PC-9 (cell line): ENCODE data around the gene PROK1. TPM values are rescaled to one million over a fixed set of nuclear protein-coding genes. Genes with fewer than 3 reads are reported as not detected.

Experiments
- BruUV-seq: library from RNA; stranded (reverse); fragments of 400-500 nt; replicated peaks from 2 replicates; lab custom pipeline; 2021; lab: Mats Ljungman, UMichigan
- CTCF ChIA-PET: fragments of 300-600 bp; sonication (Branson Sonifier 250); formaldehyde crosslinking; loops from one replicate; lab custom pipeline; 2022; ENCODE audit warnings: antibody characterized with exemption; lab: Charles Lee
- POLR2A ChIA-PET: fragments of 300-600 bp; sonication (Branson Sonifier 250); formaldehyde crosslinking; loops from one replicate; lab custom pipeline; 2022; ENCODE audit warnings: antibody characterized with exemption; ENCODE audit not compliant: unreplicated experiment; lab: Charles Lee
- DNase-seq, 2 experiments: peaks; one replicate each; pipeline versions ENCODE4 v3.0.0 to v3.0.0-alpha.2; 2015 to 2022; ENCODE audit warnings: mixed read lengths in 1 of 2
- H2AFZ ChIP-seq: fragments of 200-600 bp; sonication (generic); 2 replicates; pipeline ENCODE4 v1.8.1; 2017; ENCODE audit warnings: antibody characterized with exemption
- H3F3A ChIP-seq: fragments of 200-600 bp; sonication (generic); 2 replicates; pipeline ENCODE4 v1.8.1; 2017; ENCODE audit warnings: antibody characterized with exemption, mild to moderate bottlenecking, low read depth; ENCODE audit not compliant: insufficient read depth
- H3K27ac ChIP-seq: fragments of 200-600 bp; sonication (generic); 2 replicates; pipeline ENCODE4 v1.6.1; 2016; ENCODE audit warnings: mixed run types
- H3K27me3 ChIP-seq: fragments of 200-600 bp; sonication (generic); 2 replicates; pipeline ENCODE4 v1.6.1; 2016; ENCODE audit warnings: low read depth, mixed run types; ENCODE audit not compliant: insufficient read depth
- H3K36me3 ChIP-seq: fragments of 200-600 bp; sonication (generic); 2 replicates; pipeline ENCODE4 v1.6.1; 2016; ENCODE audit warnings: low read depth, mixed run types
- H3K4me1 ChIP-seq: fragments of 200-600 bp; sonication (generic); replicated peaks from 2 replicates; pipeline ENCODE4 v1.6.1; 2016; ENCODE audit warnings: mixed run types; ENCODE audit not compliant: insufficient read depth
- H3K4me2 ChIP-seq: fragments of 200-600 bp; sonication (generic); 2 replicates; pipeline ENCODE4 v1.6.1; 2017; ENCODE audit warnings: mixed run types
- H3K4me3 ChIP-seq: fragments of 200-600 bp; sonication (generic); 2 replicates; pipeline ENCODE4 v1.6.1; 2016; ENCODE audit warnings: mixed run types
- H3K79me2 ChIP-seq: fragments of 200-600 bp; sonication (generic); 2 replicates; pipeline ENCODE4 v1.6.1; 2017; ENCODE audit warnings: low read depth, mixed run types
- H3K9me2 ChIP-seq: fragments of 200-600 bp; sonication (generic); 2 replicates; pipeline ENCODE4 v1.8.1; 2017; ENCODE audit warnings: mild to moderate bottlenecking; ENCODE audit not compliant: insufficient read depth
- H3K9me3 ChIP-seq: fragments of 200-600 bp; sonication (generic); 2 replicates; pipeline ENCODE4 v1.8.1; 2016; ENCODE audit warnings: low read depth; ENCODE audit not compliant: insufficient read depth
- H4K20me1 ChIP-seq: fragments of 200-600 bp; sonication (generic); 2 replicates; pipeline ENCODE4 v1.8.1; 2017; ENCODE audit not compliant: insufficient read depth
- EZH2 ChIP-seq: fragments of 200-600 bp; sonication (generic); IDR thresholded peaks from 2 replicates; pipeline ENCODE4 v1.8.0; 2017; ENCODE audit warnings: antibody characterized with exemption, low read depth
- intact Hi-C: fragments of 100-400 bp; cut with micrococcal nuclease; formaldehyde crosslinking; loops from one replicate; pipeline ENCODE4 v1.10.0; 2022; ENCODE audit not compliant: unreplicated experiment
- total RNA-seq: library from RNA; stranded (reverse); gene quantifications from 2 replicates; pipeline ENCODE4 v1.2.3, GENCODE V29; 2021
- TF ChIP-seq, protein P1 (sequence below): fragments of 200-600 bp; sonication (generic); conservative IDR thresholded peaks from 2 replicates; pipeline ENCODE4 v1.6.1; 2017; ENCODE audit warnings: mixed run types, antibody characterized with exemption, mild to moderate bottlenecking, moderate library complexity

Gene PROK1
- total RNA-seq, 1 experiment from 2014 or later, result not detected

DNA sequence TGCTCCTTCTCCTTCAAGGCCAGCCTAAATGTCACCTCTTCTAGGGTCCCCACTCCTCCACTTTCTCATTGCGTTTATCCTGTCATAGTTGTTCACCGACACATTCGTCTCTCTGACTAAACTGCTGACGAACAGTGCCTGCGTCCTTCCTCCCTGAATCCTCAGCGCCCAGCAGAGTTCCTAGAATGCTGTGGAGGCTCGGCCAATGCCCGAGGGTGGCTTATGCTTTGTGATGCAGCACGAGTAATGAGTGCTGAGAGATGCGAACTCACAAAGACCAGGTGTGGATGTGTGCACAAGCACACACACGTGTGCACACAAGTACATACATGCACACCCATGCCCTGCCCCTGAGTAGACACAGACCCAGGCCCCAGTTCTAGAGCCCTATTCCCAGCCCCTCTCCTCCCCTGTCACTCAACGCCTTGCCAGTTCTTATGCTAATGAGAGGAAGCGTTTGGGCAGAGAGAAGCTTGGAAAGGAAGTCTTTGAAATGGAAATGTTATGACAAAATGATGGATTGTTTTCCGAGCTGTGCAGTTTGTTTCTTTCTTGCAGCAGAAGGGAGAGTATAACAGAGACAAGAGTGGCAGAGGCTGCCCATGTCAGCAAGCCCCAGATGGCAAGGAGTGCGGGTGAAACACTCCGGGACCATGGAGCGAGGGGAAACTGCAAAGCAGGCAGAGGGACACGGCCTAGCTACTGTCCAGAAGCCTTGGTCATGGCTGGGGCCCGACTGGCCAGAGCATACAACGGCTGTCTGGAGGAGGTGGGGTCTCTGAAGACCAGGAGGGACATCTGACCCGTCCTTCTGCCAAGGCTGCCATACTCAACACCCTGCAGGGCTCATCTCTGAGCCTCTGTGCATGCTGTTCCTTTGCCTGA, 43.8 kb downstream of the PROK1 start:
- no peak overlapping the region for H3K4me2 ChIP-seq
- POLR2A ChIA-PET, result no interaction called here
- H3K79me2 ChIP-seq, result no peaks in the 10 kb centered on the region
- H3K9me3 ChIP-seq, result no peaks in the 10 kb centered on the region
- peaks cover 29% of the 10 kb centered on the region for H3K27me3 ChIP-seq
- no peaks in the 10 kb centered on the region for H4K20me1 ChIP-seq
- CTCF ChIA-PET, result interaction anchor here (0.6 to 2.2 kb wide), 3 partner anchors 35 to 287 kb away, joined by 5 to 25 read pairs (median 16); no protein-coding TSS in a partner anchor
- no peak overlapping the region for H3K4me3 ChIP-seq
- no peaks in the 10 kb centered on the region for H3F3A ChIP-seq
- intact Hi-C loops, result no loop called here
- TF ChIP-seq, protein P1, sequence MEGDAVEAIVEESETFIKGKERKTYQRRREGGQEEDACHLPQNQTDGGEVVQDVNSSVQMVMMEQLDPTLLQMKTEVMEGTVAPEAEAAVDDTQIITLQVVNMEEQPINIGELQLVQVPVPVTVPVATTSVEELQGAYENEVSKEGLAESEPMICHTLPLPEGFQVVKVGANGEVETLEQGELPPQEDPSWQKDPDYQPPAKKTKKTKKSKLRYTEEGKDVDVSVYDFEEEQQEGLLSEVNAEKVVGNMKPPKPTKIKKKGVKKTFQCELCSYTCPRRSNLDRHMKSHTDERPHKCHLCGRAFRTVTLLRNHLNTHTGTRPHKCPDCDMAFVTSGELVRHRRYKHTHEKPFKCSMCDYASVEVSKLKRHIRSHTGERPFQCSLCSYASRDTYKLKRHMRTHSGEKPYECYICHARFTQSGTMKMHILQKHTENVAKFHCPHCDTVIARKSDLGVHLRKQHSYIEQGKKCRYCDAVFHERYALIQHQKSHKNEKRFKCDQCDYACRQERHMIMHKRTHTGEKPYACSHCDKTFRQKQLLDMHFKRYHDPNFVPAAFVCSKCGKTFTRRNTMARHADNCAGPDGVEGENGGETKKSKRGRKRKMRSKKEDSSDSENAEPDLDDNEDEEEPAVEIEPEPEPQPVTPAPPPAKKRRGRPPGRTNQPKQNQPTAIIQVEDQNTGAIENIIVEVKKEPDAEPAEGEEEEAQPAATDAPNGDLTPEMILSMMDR, result no peak
- no peaks in the 10 kb centered on the region for H3K9me2 ChIP-seq
- H2AFZ ChIP-seq, result no peak overlapping the region
- BruUV-seq, result no TSS peak
- H3K36me3 ChIP-seq, result no peaks in the 10 kb centered on the region
- no peaks in the 10 kb centered on the region for H3K4me1 ChIP-seq
- no peak overlapping the region for H3K27ac ChIP-seq
- DNase-seq, result no peak

DNA sequence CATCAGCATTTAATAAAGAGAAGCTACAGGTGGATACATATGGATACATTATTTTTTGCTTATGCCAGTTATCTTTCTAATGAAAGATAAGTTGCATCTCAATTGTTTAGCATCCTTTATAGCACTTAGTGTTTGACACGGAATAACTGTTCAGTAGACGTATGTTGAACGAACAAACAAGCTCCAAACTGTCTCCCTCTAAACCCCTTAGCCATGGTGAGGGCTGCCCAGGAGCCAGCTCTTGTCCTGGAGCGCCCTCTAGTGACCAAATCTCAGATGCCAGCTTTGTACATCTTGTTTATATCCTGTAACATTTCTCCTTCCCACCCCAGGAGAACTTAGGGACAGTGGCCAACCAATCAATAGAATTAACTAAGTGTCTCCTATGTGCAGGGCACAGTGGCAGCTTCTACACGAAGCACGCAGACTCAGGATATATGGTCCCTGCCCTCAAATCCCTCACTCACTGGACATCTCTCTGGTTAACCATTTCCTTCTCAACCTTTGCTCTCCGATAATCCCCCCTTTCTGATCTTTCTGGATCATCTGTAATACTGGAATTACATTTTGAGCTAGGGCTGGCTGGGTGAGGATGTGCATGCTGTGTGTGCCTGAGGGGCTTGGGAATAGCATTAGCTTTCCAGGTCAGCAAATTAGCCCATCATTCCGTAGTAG, 45.1 kb downstream of the PROK1 start:
- intact Hi-C loops, result loop anchor here (1.0 to 2.0 kb wide), 5 partner anchors 36 to 293 kb away; no protein-coding TSS in a partner anchor
- Histone ChIP-seq H2AFZ (no peak overlapping the region), H3K79me2 (no peaks in the 10 kb centered on the region), H3K4me2 (no peak overlapping the region), H3K9me2 (no peaks in the 10 kb centered on the region), H3K9me3 (no peaks in the 10 kb centered on the region), H3K4me3 (no peak overlapping the region), H3F3A (no peaks in the 10 kb centered on the region), H3K4me1 (no peaks in the 10 kb centered on the region), H3K27ac (no peak overlapping the region), H4K20me1 (no peaks in the 10 kb centered on the region), H3K36me3 (no peaks in the 10 kb centered on the region), H3K27me3 (peaks cover 39% of the 10 kb centered on the region)
- POLR2A ChIA-PET, result no interaction called here
- DNase-seq, result peak; percentile 71 to 75
- BruUV-seq, result no TSS peak
- TF ChIP-seq EZH2, result no peak
- TF ChIP-seq, protein P1, result peak; percentile 100
- CTCF ChIA-PET, result interaction anchor here (0.5 to 2.2 kb wide), 18 partner anchors 19 to 848 kb away, joined by 3 to 25 read pairs (median 4); partner anchors contain the start of genes PROK1 and STRIP1

DNA sequence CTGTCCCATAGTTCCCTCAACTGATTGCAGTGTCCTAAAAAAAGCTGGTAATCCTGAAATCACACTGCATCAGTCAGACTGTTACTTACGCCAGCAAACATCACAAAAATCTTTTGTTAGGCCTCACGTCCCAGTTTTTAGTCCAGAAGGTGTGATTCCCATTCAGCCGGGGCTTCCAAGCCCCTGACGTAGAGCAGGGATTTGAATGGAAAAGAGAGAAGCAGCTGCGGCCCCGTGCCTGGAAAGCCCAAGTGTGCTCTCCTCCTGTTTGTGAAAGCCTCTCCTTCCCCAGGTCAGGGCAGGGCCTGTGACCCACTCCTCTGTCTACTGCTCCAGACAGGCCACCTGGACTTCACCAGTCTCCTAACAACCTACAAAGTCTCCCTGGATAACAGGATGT, 47.3 kb downstream of the PROK1 start:
- Histone ChIP-seq H3K4me1 (no peaks in the 10 kb centered on the region), H3K27me3 (peaks cover 57% of the 10 kb centered on the region), H3K79me2 (no peaks in the 10 kb centered on the region), H3K9me2 (no peaks in the 10 kb centered on the region), H3K4me3 (no peak overlapping the region), H4K20me1 (no peaks in the 10 kb centered on the region), H3K9me3 (no peaks in the 10 kb centered on the region), H3F3A (no peaks in the 10 kb centered on the region), H3K4me2 (no peak overlapping the region), H3K36me3 (no peaks in the 10 kb centered on the region), H2AFZ (no peak overlapping the region), H3K27ac (no peak overlapping the region)
- BruUV-seq, result no TSS peak
- intact Hi-C loops, result no loop called here
- TF ChIP-seq, protein P1, result no peak
- no peak for TF ChIP-seq EZH2
- POLR2A ChIA-PET, result interaction anchor here (0.6 kb wide), 1 partner anchor 82 kb away, joined by 7 read pairs; no protein-coding TSS in a partner anchor
- CTCF ChIA-PET, result interaction anchor here (0.5 kb wide), 1 partner anchor 1257 kb away, joined by 3 read pairs; no protein-coding TSS in a partner anchor
- DNase-seq, result no peak
